Measurements from ENCODE around the gene HIRIP3. TPM values are rescaled to one million over a fixed set of nuclear protein-coding genes. Genes with fewer than 3 reads are reported as not detected.
A peak's percentile ranks its signal among the peaks of the same experiment; 100 is the strongest.

HIRIP3 gene
- total and polyA plus RNA-seq, 5 experiments from 2014 or later = 10.6 to 30.1 (median 16.6) TPM

GRCh38 chr16:30004811-30005242, 9.4 kb upstream of the HIRIP3 start:
- Mint-ChIP-seq H3K27ac (peak overlapping the region in 1 of 10 donors; percentile 43), H3K36me3 (peaks cover 0 to 20% (median 0%) of the 10 kb centered on the region in 3 donors), H3K27me3 (peaks cover 0 to 5% (median 2%) of the 10 kb centered on the region in 5 donors), H3K9me3 (no peaks in the 10 kb centered on the region), H3K4me3 (no peak overlapping the region), H3K4me1 (peaks cover 0 to 11% (median 6%) of the 10 kb centered on the region in 4 donors)
- POLR2A ChIA-PET = interaction anchor here (0.6 to 1.0 kb wide), 3 partner anchors 9 to 140 kb away, joined by 3 to 4 read pairs (median 3); partner anchors contain the start of genes HIRIP3, INO80E and KCTD13
- ATAC-seq = peak; percentile 19 to 21
- no peak for DNase-seq

GRCh38 chr16:30004424-30004776, 9.0 kb upstream of the HIRIP3 start:
- no peak overlapping the region for H3K4me3 Mint-ChIP-seq
- no peaks in the 10 kb centered on the region for H3K9me3 Mint-ChIP-seq
- H3K36me3 Mint-ChIP-seq = peaks cover 0 to 24% (median 0%) of the 10 kb centered on the region in 3 donors
- H3K4me1 Mint-ChIP-seq = peaks cover 0 to 15% (median 9%) of the 10 kb centered on the region in 4 donors
- ATAC-seq = no peak
- H3K27ac Mint-ChIP-seq = peak overlapping the region in 4 of 10 donors; percentile 36 to 48 (median 43)
- H3K27me3 Mint-ChIP-seq = peaks cover 0 to 4% (median 2%) of the 10 kb centered on the region in 5 donors
- POLR2A ChIA-PET = interaction anchor here (0.6 to 1.0 kb wide), 3 partner anchors 9 to 755 kb away, joined by 3 to 4 read pairs (median 3); partner anchors contain the start of genes HIRIP3, INO80E and KCTD13
- DNase-seq = no peak

- H3K4me1 Mint-ChIP-seq = peaks cover 0 to 20% (median 14%) of the 10 kb centered on the region in 4 donors
- H3K27ac Mint-ChIP-seq = peak overlapping the region in 5 of 10 donors; percentile 25 to 89 (median 43)
- H3K9me3 Mint-ChIP-seq = no peaks in the 10 kb centered on the region
- no peak for DNase-seq
- H3K4me3 Mint-ChIP-seq = no peak overlapping the region
- peaks cover 0 to 30% (median 0%) of the 10 kb centered on the region in 3 donors for H3K36me3 Mint-ChIP-seq
- H3K27me3 Mint-ChIP-seq = no peaks in the 10 kb centered on the region
- no peak for ATAC-seq
- POLR2A ChIA-PET = interaction anchor here (0.6 to 1.1 kb wide), 3 partner anchors 8 to 755 kb away, joined by 3 to 4 read pairs (median 3); partner anchors contain the start of genes HIRIP3 and INO80E
Measured at GRCh38 chr16:30003670-30004423, 8.4 kb upstream of the HIRIP3 start.

- H3K4me1 Mint-ChIP-seq = peaks cover 6 to 22% (median 19%) of the 10 kb centered on the region in 4 donors
- peak overlapping the region in 6 of 10 donors; percentile 25 to 89 (median 62) for H3K27ac Mint-ChIP-seq
- H3K27me3 Mint-ChIP-seq = no peaks in the 10 kb centered on the region
- H3K36me3 Mint-ChIP-seq = peaks cover 0 to 38% (median 0%) of the 10 kb centered on the region in 3 donors
- no peak for DNase-seq
- H3K4me3 Mint-ChIP-seq = no peak overlapping the region
- POLR2A ChIA-PET = interaction anchor here (0.6 to 1.1 kb wide), 2 partner anchors 76 to 77 kb away, joined by 3 read pairs; no protein-coding TSS in a partner anchor
- no peak for ATAC-seq
- H3K9me3 Mint-ChIP-seq = no peaks in the 10 kb centered on the region
Measured at GRCh38 chr16:30002614-30003346, 7.4 kb upstream of the HIRIP3 start.

- peaks cover 0 to 39% (median 0%) of the 10 kb centered on the region in 3 donors for H3K36me3 Mint-ChIP-seq
- H3K27me3 Mint-ChIP-seq = no peaks in the 10 kb centered on the region
- H3K27ac Mint-ChIP-seq = no peak overlapping the region
- POLR2A ChIA-PET = interaction anchor here (1.0 to 1.2 kb wide), 2 partner anchors 9 to 17 kb away, joined by 3 read pairs; no protein-coding TSS in a partner anchor
- no peaks in the 10 kb centered on the region for H3K9me3 Mint-ChIP-seq
- H3K4me3 Mint-ChIP-seq = no peak overlapping the region
- DNase-seq (no peak), ATAC-seq (no peak)
- peaks cover 20 to 33% (median 30%) of the 10 kb centered on the region in 4 donors for H3K4me1 Mint-ChIP-seq
Measured at GRCh38 chr16:30000735-30001631, 5.6 kb upstream of the HIRIP3 start.

GRCh38 chr16:29999605-30000004, 4.2 kb upstream of the HIRIP3 start:
- no peak overlapping the region for H3K4me3 Mint-ChIP-seq
- H3K27ac Mint-ChIP-seq = peak overlapping the region in 3 of 10 donors; percentile 11 to 63 (median 31)
- no peaks in the 10 kb centered on the region for H3K9me3 Mint-ChIP-seq
- ATAC-seq (no peak), DNase-seq (no peak)
- peaks cover 27 to 43% (median 36%) of the 10 kb centered on the region in 4 donors for H3K4me1 Mint-ChIP-seq
- no peaks in the 10 kb centered on the region for H3K27me3 Mint-ChIP-seq
- POLR2A ChIA-PET = interaction anchor here (1.0 kb wide), 1 partner anchor 18 kb away, joined by 3 read pairs; no protein-coding TSS in a partner anchor
- H3K36me3 Mint-ChIP-seq = peaks cover 0 to 40% (median 0%) of the 10 kb centered on the region in 3 donors

GRCh38 chr16:29996766-29997250, 1.4 kb upstream of the HIRIP3 start:
- peaks cover 0 to 37% (median 2%) of the 10 kb centered on the region in 3 donors for H3K36me3 Mint-ChIP-seq
- DNase-seq = no peak

GRCh38 chr16:29995911-29996765, 721 bp upstream of the HIRIP3 start, which contains the start of gene INO80E:
TSS of gene INO80E (plus strand) at chr16:29996241. CDS start at chr16:29996311, 70 bp downstream.
- H3K4me1 Mint-ChIP-seq = peaks cover 30 to 48% (median 39%) of the 10 kb centered on the region in 4 donors
- peak within 1 kb of the TSS; percentile 96 to 100 (median 97) for H3K4me3 Mint-ChIP-seq
- DNase-seq (peak; percentile 96 to 99 (median 99)), ATAC-seq (peak; percentile 95 to 97)
- H3K9me3 Mint-ChIP-seq = no peaks in the 10 kb centered on the region
- peak within 1 kb of the TSS; percentile 91 to 99 (median 98) for H3K27ac Mint-ChIP-seq
- POLR2A ChIA-PET = interaction anchor here (0.6 to 4.2 kb wide), 15 partner anchors 8 to 719 kb away, joined by 3 to 39 read pairs (median 4); partner anchors contain the start of genes ALDOA, CDIPT, KCTD13 and KIF22
- H3K27me3 Mint-ChIP-seq = no peaks in the 10 kb centered on the region
- H3K36me3 Mint-ChIP-seq = peaks cover 0 to 39% (median 2%) of the 10 kb centered on the region in 3 donors

More at GRCh38 chr16:29996766-29997250, 1.4 kb upstream of the HIRIP3 start:
- Mint-ChIP-seq H3K27ac (peak overlapping the region in 9 of 10 donors; percentile 91 to 99 (median 98)), H3K4me3 (peak overlapping the region; percentile 96 to 100 (median 97)), H3K9me3 (no peaks in the 10 kb centered on the region), H3K4me1 (peaks cover 31 to 48% (median 41%) of the 10 kb centered on the region in 4 donors), H3K27me3 (no peaks in the 10 kb centered on the region)
- POLR2A ChIA-PET = interaction anchor here (0.6 to 4.2 kb wide), 14 partner anchors 7 to 718 kb away, joined by 3 to 39 read pairs (median 4); partner anchors contain the start of genes ALDOA, KCTD13, KIF22 and SEZ6L2
- no peak for ATAC-seq

- DNase-seq (peak in 2 of 10 donors; percentile 55 to 57), ATAC-seq (no peak)
- POLR2A ChIA-PET = interaction anchor here (0.7 to 4.2 kb wide), 8 partner anchors 12 to 132 kb away, joined by 3 to 39 read pairs (median 12); partner anchors contain the start of genes ALDOA, CDIPT, KCTD13 and TAOK2
- peaks cover 0 to 44% (median 2%) of the 10 kb centered on the region in 3 donors for H3K36me3 Mint-ChIP-seq
- no peaks in the 10 kb centered on the region for H3K27me3 Mint-ChIP-seq
- no peaks in the 10 kb centered on the region for H3K9me3 Mint-ChIP-seq
- H3K4me3 Mint-ChIP-seq = peak overlapping the region; percentile 96 to 100 (median 97)
- H3K4me1 Mint-ChIP-seq = peaks cover 30 to 47% (median 38%) of the 10 kb centered on the region in 4 donors
- peak overlapping the region; percentile 91 to 99 (median 98) for H3K27ac Mint-ChIP-seq
Measured at GRCh38 chr16:29994600-29995323, 655 bp downstream of the HIRIP3 start.
